Stromal cell of bone marrow (primary cell): ENCODE data around the gene EP400.

Source experiments
- DNase-seq: peaks from one replicate; pipeline ENCODE4 v3.0.0-alpha.2; 2012; ENCODE audit warnings: low read depth

The EP400 gene

DNA sequence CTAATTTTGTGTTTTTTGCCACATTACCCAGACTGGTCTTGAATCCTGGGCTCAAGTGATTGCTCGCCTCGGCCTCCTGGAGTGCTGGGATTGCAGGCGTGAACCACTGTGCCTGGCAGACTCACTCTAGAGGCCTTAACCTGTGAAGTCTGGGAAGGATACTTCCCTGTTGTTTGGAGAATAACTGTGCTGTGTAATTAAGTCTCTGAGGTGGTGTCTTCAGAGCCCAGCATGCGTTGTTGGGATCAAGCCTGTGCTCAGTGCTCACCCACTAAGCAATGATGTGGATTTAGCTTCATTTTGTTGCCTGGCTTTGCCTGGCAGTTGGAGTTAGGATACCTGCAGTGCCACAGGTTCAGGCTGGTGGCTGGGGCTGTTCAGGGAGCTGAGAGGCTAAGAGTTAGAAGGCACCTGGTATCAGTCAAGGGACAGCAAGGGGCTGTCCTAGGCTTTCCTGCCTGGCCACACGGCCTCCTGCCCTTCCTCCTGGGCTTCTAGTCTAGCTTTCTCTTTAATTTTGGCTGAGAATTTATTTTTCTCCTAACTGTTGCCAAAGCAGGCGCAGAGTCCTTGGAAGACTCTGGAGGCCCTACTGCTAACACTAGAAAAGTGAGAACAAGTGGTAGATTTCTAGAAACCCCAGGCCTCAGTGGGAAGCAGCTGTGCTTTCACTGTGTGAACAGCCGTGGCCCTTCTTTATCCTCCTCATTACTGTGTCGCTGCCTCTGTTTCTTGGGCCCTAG is 38.5 kb downstream of the EP400 start:
- no peak for DNase-seq

DNA sequence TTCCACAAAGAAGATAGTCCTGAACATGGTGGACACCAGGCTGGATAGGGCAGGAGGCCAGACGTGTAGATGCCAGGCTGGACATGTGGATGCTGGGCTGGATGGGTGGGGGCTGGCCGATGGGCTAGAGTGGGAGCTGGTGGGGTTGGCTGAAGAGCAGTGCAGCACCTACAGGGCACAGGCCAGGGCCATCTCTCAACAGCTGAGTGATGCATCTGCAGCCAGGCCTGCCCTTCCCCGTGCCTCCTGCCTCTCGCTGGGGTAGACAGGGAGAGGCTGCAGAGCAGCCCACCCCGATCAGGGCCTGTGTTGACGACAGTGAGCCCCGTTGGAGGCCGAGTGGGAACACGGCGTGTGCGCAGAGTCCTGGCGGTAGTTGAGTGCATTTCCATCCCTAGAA is 39.3 kb downstream of the EP400 start:
- DNase-seq, result no peak

DNA sequence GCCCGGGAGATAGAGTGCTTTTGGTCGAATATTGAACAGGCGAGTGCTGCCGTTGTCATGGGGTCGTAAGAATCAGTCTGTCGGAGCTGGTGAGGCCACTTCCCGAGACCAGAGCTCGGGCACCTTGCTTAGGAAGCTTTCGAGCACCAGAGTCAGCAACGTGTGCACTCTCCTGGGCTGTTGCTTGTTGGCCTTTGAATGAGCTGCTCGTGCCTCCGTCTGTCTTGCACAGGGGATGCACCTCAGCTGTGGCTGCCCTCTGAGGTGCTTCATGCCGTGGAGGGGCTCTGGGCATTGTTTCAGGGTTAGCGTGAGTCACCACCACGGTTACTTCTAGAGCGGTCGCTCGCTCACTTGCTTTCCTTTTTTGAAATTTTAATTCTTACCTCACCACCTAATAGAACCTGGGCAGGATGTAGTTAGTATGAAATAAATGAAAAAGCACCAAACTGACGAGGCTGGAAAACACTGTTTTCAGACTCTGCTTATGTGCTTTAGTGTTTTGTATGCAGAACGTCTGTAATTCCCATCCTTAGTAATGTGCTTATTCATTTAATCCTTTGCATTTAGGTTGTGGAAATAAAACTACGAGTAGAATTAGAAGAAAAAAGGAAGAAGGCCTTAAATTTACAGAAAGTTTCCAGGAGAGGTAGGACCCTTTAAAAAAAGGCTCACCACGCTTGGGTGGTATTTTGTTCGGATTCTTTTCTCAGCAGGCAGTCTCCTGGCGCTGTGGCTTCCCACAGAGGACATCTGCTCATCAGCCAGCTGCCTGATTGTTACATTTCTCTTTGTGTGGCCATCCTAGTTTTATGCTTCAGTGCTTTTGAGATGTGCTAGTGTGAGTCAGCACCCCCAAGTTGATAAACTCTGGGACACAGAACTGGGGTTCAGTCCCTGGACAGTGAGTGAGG is 40.6 kb downstream of the EP400 start:
- no peak for DNase-seq

GRCh38 chr12:131990980-131991305 is 41.2 kb downstream of the EP400 start:
- DNase-seq, result no peak

DNA sequence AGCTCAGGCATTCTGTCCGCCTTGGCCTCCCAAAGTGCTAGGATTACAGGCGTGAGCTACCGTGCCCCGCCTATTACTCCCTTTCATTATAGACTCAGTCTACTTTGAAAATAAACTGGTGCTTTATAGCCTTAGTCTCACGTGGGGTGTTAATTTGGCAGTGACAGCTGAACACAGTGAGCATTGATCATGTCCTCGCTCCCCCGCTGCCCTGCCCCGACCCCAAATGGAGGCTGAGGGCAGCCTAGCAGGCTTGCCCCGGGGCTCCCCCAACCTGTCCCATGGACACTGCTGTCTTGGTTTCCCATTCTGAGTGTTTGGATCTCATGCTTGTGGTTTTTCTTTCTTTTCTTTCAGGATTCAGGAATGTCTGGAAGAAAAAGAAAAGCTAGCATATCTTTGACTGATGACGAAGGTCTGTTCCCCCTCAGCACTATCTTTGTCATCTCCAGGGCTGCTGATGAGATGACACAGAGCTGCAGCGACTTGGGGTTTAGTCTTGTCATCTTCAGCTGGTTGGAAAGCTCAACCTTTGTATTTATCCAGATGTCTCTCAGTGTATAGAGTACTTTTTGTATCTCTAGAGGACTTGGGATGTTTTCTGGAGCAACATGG is 42.2 kb downstream of the EP400 start:
- DNase-seq, result no peak

GRCh38 chr12:131994589-131994988 is 44.8 kb downstream of the EP400 start:
- DNase-seq, result no peak

DNA sequence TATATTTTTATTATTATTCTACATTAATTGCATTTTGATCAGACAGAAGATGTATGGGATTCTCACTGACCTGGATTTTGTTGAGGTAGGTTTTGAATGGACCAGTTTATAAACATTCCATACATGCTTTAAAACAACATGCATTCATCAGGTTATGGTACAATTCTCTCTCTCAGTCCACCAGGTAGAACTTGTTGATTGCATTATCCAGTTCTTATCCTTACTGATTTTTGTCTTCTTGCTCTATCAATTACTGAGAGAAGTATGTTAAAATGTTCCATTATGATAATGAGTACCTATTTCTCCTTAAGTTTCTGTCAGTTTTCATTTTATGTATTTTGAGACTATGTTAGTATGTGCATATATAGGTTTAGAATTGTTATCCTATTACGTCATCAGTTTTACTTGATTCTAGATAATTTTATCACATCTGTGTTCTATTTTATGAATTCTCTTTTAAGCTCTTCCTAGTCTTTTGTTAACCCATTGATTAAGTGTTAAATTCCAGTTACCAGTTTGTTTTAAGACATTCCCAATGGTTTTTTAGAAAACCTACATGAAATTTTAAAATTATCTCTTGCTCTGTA is 50.6 kb downstream of the EP400 start:
- no peak for DNase-seq

- DNase-seq, result peak; percentile 14
Observed at GRCh38 chr12:132003846-132004245, 54.1 kb downstream of the EP400 start.

GRCh38 chr12:132004946-132005345 is 55.2 kb downstream of the EP400 start:
- no peak for DNase-seq

DNA sequence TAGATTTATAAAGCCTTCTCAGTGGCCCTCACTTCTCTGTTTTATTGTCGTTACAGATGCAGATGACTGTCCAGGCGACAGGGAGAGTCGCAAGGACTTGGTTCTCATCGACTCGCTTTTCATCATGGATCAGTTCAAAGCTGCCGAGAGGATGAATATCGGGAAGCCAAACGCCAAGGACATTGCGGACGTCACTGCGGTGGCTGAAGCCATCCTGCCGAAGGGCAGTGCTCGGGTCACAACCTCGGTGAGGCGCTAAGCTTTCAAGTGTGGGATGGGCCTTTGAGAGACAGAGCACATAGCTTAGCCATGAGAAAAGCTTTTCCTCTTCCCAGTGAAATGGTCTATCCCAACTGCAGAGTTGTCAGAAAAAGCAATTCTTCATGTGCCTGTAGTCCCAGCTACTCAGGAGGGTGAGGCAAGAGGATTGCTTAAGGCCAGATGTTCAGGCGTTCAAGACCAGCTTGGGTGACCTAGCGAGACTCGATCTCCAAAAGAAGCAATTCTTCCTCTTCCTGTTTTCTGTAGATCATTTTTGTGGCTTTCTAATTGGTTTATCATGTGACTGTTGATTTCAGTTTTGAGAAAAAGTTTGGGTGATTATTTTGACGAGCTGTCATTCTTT is 56.4 kb downstream of the EP400 start:
- DNase-seq, result no peak

DNA sequence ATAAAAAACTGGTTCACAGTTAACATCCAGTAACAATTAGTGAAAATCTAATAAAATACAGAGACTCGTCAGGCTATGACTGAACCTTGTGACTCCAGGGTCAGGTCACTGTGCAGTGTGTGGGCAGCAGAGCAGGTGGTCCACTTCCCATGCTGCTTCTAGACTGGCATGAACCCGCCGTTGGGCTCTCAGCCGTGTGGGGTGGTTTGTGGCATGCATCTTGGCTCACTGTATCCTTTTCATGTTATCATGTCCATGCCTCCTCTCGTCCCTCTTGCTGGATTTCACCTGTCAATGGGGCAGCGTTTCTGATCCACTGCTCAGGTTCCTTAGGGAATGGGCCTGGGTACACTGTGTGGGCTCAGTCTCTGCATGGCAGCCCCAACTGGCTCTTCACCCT is 57.3 kb downstream of the EP400 start:
- DNase-seq, result no peak

DNA sequence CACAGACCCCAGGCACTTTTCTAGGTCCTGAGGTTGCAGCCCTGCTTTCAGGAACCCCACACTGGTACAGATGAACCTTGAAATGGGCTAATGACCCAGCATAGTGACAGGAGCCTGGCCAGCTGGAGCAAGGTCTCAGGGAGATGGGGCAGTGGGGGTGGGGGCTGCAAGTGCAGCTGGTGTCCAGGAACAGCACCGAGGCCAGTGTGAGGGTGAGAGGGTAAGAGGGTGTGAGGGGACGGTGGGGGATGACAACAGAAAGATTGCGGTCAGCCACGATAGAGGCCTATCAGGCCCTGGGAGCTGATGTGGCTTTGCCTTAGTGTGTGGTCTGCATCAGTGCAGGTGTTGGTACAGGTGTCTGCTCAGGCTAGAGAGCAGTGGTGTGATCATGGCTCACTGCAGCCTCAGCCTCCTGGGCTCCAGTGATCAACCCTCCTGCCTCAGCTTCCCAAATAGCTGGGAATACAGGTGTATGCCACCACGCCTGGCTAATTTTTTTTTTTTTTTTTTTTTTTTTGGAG is 59.7 kb downstream of the EP400 start:
- DNase-seq, result no peak

- DNase-seq, result no peak
Observed at GRCh38 chr12:132012919-132013568, 63.3 kb downstream of the EP400 start.

DNA sequence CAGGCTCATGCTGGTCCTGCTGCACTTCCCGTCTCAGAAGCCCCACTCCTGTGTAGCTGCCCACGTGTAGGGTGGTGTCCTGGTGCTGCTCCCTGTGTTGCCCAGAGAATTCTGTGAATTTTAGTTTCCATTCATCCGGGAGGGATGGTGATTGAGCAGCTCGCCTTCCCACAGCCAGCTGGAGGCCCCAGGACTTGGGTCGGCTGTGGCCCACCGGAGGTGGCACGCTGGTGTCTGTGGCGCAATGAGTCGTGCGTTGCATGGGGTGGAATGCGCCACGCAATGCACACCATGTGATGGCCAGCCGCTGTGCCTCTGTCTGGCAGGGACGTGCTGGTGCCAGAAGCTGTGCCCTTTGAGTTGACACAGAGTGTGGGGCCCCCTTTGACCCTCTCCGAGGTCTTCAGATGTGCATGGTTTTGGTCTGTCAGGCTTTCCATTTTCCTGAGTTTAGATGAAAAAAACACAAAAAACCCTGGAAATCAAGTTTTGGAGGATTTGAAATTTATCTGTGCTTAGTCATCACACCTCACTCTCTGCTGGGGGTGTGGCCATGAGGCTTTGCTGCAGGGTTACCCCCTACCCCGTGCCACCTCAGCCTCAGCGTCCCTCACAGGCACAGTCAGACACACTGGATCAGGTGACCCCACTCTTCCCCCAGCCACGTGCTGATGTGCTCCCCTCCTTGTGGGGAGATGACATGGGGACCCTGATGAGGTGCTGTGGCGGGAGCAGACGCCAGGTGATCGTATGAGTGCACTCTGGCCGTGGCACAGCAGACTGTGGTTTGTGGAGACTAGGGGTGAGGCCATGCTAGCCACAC is 64.6 kb downstream of the EP400 start:
- DNase-seq, result no peak

- no peak for DNase-seq
Observed at GRCh38 chr12:132014915-132015280, 65.2 kb downstream of the EP400 start.

- DNase-seq, result no peak
Observed at GRCh38 chr12:132015686-132016430, 66.1 kb downstream of the EP400 start.

GRCh38 chr12:132018193-132018916 is 68.6 kb downstream of the EP400 start:
- no peak for DNase-seq

DNA sequence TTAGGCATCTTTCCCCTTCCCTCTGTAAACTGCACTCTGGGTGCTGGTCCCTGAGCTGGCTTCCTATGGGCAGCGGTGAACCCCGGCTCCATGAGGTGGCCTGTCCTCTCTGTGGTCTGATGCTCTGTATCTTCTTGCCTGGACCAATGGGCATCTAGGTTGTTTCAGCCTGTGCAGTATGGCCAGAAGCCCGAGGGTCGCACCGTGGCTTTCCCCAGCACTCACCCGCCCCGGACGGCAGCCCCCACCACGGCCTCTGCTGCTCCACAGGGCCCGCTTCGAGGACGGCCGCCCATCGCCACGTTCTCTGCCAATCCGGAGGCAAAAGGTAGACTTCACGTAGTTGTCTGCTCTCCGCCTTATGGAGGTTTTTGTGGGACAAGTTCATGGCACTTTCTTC is 70.1 kb downstream of the EP400 start:
- no peak for DNase-seq

GRCh38 chr12:132020292-132020691 is 70.5 kb downstream of the EP400 start:
- no peak for DNase-seq
